K562 (cell line): ENCODE measurements around the gene BMF. TPM values are rescaled to one million over a fixed set of nuclear protein-coding genes. Genes with fewer than 3 reads are reported as not detected.

Experiments
- CSDE1 ChIP-seq, 2 experiments: fragments of 450-650 bp; IDR thresholded peaks; 2 replicates each; pipeline ENCODE4 v1.6.1; 2016; ENCODE audit warnings: mild to moderate bottlenecking in 1 of 2
- FOXJ2 ChIP-seq: fragments of 200-800 bp; sonication (Bioruptor generic); IDR thresholded peaks from 2 replicates; pipeline ENCODE4 v1.6.1; 2016; ENCODE audit warnings: missing genetic modification characterization, missing compliant biosample characterization
- FOXK2 ChIP-seq, 2 experiments: fragments of 450-650 bp; IDR thresholded peaks in 1 of 2; conservative IDR thresholded peaks in 1 of 2; 2 replicates each; pipeline ENCODE4 v1.6.1; 2016; ENCODE audit warnings: low read depth in 2 of 2, mild to moderate bottlenecking in 1 of 2
- HLTF ChIP-seq: fragments of 450-650 bp; IDR thresholded peaks from 2 replicates; pipeline ENCODE4 v1.6.1; 2016
- JUND ChIP-seq, 2 experiments: IDR thresholded peaks; 2 replicates in 1 of 2; 3 replicates in 1 of 2; pipeline ENCODE4 v1.6.1; 2011; ENCODE audit warnings: borderline replicate concordance in 2 of 2, low read depth in 2 of 2, low read length in 2 of 2, improper control_type of control experiment in 1 of 2, missing biosample characterization in 1 of 2, missing genetic modification characterization in 1 of 2, missing genetic modification reagents in 1 of 2
- PHF20 ChIP-seq: fragments of 450-650 bp; IDR thresholded peaks from 2 replicates; pipeline ENCODE4 v1.6.1; 2018; ENCODE audit not compliant: partially characterized antibody
- RBBP5 ChIP-seq: fragments of 200-600 bp; sonication (generic); IDR thresholded peaks from 2 replicates; pipeline ENCODE4 v1.6.1; 2012; ENCODE audit warnings: borderline replicate concordance, mild to moderate bottlenecking, low read length, control low read depth, inconsistent platforms; ENCODE audit not compliant: insufficient read depth, poor library complexity, severe bottlenecking
- SP1 ChIP-seq: sonication (generic); formaldehyde crosslinking; IDR thresholded peaks from 2 replicates; pipeline ENCODE4 v1.8.1; 2022; ENCODE audit warnings: mild to moderate bottlenecking, missing genetic modification reagents
- TCFL5 ChIP-seq: fragments of 250-450 bp; sonication (Bioruptor Pico); conservative IDR thresholded peaks from 2 replicates; pipeline ENCODE4 v1.6.1; 2021; ENCODE audit warnings: mild to moderate bottlenecking, moderate library complexity, matching md5 sums
- ZNF3 ChIP-seq: fragments of 250-450 bp; sonication (Bioruptor Pico); IDR thresholded peaks from 2 replicates; pipeline ENCODE4 v1.5.0; 2021; ENCODE audit warnings: mild to moderate bottlenecking, moderate library complexity
- ZNF589 ChIP-seq: fragments of 200-800 bp; sonication (Bioruptor generic); IDR thresholded peaks from 2 replicates; pipeline ENCODE4 v1.6.1; 2016; ENCODE audit warnings: low read depth, missing genetic modification characterization, missing compliant biosample characterization
- polyA plus RNA-seq, 8 experiments: library from polyadenylated mRNA; depleted of rRNA in 4 of 8; stranded (reverse) in 5 of 8; unstranded in 3 of 8; fragments of >200 nt; fragmentation: Nextera tagmentation in 2 of 8; fragmentation: Illumina TruSeq in 1 of 8; extraction: Ambion mirVana in 2 of 8; extraction: Trizol in 1 of 8; gene quantifications; 2 replicates each; pipeline versions ENCODE4 v1.2.1 to v1.2.3, GENCODE V29; 2011 to 2014; ENCODE audit warnings: inconsistent platforms in 1 of 8, missing spikeins in 1 of 8
- total RNA-seq, 7 experiments: library from RNA; depleted of rRNA in 6 of 7; stranded (reverse); fragments of >200 nt in 6 of 7; fragmentation: Illumina TruSeq in 2 of 7; extraction: Trizol in 2 of 7; gene quantifications; 2 replicates each; pipeline versions ENCODE4 v1.2.1 to v1.2.3, GENCODE V29; 2011 to 2021; ENCODE audit warnings: low replicate concordance in 1 of 7
- TF ChIP-seq, protein P1 (sequence below), 2 experiments: fragments of 450-650 bp; conservative IDR thresholded peaks; 2 replicates each; pipeline ENCODE4 v1.6.1; 2017; ENCODE audit warnings: mild to moderate bottlenecking in 2 of 2, moderate library complexity in 2 of 2
- TF ChIP-seq, protein P2 (sequence below): sonication (generic); formaldehyde crosslinking; IDR thresholded peaks from 2 replicates; pipeline ENCODE4 v1.9.0; 2022; ENCODE audit warnings: mild to moderate bottlenecking, missing genetic modification reagents
- TF ChIP-seq, protein P3 (sequence below): sonication (generic); formaldehyde crosslinking; IDR thresholded peaks from 2 replicates; pipeline ENCODE4 v1.8.1; 2023; ENCODE audit warnings: mild to moderate bottlenecking, missing genetic modification reagents
- TF ChIP-seq, protein P4 (sequence below): fragments of 250-450 bp; sonication (Bioruptor Pico); IDR thresholded peaks from 2 replicates; pipeline ENCODE4 v1.9.0; 2021; ENCODE audit warnings: mild to moderate bottlenecking
- TF ChIP-seq, protein P5 (sequence below), 2 experiments: IDR thresholded peaks; 2 replicates each; pipeline ENCODE4 v1.6.1; 2012; ENCODE audit warnings: improper control_type of control experiment in 2 of 2, low read depth in 2 of 2, low read length in 2 of 2, borderline replicate concordance in 1 of 2
- TF ChIP-seq, protein P6 (sequence below), 2 experiments: fragments of 450-650 bp in 1 of 2; sonication (generic) in 1 of 2; formaldehyde crosslinking in 1 of 2; IDR thresholded peaks in 1 of 2; conservative IDR thresholded peaks in 1 of 2; 2 replicates each; pipeline versions ENCODE4 v1.6.1 to v1.8.1; 2016 to 2023; ENCODE audit warnings: mild to moderate bottlenecking in 2 of 2, moderate library complexity in 2 of 2, inconsistent platforms in 1 of 2, missing genetic modification reagents in 1 of 2

Gene BMF
- total and polyA plus RNA-seq, 9 of the 15 experiments (the other 6 are each of a cell fraction or from before 2014, with no cell fraction given), result 0.25 to 0.91 (median 0.59) TPM; not detected in 2

DNA sequence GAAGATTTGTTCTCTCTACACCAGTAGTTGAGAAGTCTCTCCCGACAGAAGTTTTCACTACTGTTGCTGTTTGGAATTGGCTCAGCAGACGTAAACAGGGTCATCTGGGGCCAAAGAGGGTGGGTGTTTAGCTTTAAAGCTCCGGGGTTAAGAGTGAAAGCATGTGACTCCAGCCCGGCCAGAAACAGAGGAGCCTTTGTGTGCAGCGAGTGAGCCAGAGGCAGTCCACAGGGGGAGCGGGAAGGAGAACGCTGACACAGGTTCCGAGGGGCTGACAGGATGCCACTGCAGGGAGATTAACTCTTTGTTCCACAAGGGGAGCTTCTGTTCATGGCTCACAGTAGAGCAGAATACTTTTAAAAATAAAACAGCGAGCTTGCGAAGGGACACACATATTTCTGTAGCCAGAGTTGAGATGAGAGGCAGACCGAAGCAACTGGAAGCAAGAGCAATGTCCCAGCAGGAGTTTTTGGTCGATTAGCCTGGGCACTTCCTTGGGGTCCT, 26.9 kb downstream of the BMF start (continued):
- TF ChIP-seq JUND (IDR thresholded peaks at IDR 0.05; ENCODE audit: borderline replicate concordance, low read depth, low read length) (no peak), JUND (tag; IDR thresholded peaks at IDR 0.05; ENCODE audit: borderline replicate concordance, low read depth, low read length) (peak; percentile 32; the same call in 1 of the 3 replicates), ZNF589 (0 out of 2 replicates have a peak, but pooled peaks have one; percentile 58), RBBP5 (peak; percentile 70), FOXJ2 (tag) (peak; percentile 98), PHF20 (no peak), SP1 (no peak), TCFL5 (CRISPR knock-in tag) (no peak), FOXK2 (conservative IDR thresholded peaks at IDR 0.05 in 1 of 2, IDR thresholded peaks at IDR 0.05 in 1 of 2; ENCODE audit: low read depth in 2 of 2) (peak; percentile 94), HLTF (no peak), ZNF3 (CRISPR knock-in tag) (no peak), CSDE1 (IDR thresholded peaks at IDR 0.05) (no peak)
- TF ChIP-seq, protein P1, sequence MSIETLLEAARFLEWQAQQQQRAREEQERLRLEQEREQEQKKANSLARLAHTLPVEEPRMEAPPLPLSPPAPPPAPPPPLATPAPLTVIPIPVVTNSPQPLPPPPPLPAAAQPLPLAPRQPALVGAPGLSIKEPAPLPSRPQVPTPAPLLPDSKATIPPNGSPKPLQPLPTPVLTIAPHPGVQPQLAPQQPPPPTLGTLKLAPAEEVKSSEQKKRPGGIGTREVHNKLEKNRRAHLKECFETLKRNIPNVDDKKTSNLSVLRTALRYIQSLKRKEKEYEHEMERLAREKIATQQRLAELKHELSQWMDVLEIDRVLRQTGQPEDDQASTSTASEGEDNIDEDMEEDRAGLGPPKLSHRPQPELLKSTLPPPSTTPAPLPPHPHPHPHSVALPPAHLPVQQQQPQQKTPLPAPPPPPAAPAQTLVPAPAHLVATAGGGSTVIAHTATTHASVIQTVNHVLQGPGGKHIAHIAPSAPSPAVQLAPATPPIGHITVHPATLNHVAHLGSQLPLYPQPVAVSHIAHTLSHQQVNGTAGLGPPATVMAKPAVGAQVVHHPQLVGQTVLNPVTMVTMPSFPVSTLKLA (conservative IDR thresholded peaks at IDR 0.05), result peak in 1 of 2 experiments; percentile 64; a peak in 2 of 4 replicates
- TF ChIP-seq, protein P2, sequence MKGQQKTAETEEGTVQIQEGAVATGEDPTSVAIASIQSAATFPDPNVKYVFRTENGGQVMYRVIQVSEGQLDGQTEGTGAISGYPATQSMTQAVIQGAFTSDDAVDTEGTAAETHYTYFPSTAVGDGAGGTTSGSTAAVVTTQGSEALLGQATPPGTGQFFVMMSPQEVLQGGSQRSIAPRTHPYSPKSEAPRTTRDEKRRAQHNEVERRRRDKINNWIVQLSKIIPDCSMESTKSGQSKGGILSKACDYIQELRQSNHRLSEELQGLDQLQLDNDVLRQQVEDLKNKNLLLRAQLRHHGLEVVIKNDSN, result peak; percentile 8; the same call in 1 of the 2 replicates
- TF ChIP-seq, protein P3, sequence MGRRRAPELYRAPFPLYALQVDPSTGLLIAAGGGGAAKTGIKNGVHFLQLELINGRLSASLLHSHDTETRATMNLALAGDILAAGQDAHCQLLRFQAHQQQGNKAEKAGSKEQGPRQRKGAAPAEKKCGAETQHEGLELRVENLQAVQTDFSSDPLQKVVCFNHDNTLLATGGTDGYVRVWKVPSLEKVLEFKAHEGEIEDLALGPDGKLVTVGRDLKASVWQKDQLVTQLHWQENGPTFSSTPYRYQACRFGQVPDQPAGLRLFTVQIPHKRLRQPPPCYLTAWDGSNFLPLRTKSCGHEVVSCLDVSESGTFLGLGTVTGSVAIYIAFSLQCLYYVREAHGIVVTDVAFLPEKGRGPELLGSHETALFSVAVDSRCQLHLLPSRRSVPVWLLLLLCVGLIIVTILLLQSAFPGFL (CRISPR knock-in tag), result no peak
- TF ChIP-seq, protein P4, sequence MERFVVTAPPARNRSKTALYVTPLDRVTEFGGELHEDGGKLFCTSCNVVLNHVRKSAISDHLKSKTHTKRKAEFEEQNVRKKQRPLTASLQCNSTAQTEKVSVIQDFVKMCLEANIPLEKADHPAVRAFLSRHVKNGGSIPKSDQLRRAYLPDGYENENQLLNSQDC (CRISPR knock-in tag), result no peak
- TF ChIP-seq, protein P5, sequence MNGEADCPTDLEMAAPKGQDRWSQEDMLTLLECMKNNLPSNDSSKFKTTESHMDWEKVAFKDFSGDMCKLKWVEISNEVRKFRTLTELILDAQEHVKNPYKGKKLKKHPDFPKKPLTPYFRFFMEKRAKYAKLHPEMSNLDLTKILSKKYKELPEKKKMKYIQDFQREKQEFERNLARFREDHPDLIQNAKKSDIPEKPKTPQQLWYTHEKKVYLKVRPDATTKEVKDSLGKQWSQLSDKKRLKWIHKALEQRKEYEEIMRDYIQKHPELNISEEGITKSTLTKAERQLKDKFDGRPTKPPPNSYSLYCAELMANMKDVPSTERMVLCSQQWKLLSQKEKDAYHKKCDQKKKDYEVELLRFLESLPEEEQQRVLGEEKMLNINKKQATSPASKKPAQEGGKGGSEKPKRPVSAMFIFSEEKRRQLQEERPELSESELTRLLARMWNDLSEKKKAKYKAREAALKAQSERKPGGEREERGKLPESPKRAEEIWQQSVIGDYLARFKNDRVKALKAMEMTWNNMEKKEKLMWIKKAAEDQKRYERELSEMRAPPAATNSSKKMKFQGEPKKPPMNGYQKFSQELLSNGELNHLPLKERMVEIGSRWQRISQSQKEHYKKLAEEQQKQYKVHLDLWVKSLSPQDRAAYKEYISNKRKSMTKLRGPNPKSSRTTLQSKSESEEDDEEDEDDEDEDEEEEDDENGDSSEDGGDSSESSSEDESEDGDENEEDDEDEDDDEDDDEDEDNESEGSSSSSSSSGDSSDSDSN (IDR thresholded peaks at IDR 0.05; ENCODE audit: borderline replicate concordance in 1 of 2, low read depth in 2 of 2, low read length in 2 of 2), result 0 out of 4 replicates have a peak, but pooled peaks of 1 of the 2 experiments have one; percentile 37
- TF ChIP-seq, protein P6, sequence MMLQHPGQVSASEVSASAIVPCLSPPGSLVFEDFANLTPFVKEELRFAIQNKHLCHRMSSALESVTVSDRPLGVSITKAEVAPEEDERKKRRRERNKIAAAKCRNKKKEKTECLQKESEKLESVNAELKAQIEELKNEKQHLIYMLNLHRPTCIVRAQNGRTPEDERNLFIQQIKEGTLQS (IDR thresholded peaks at IDR 0.05), result no peak
- TF ChIP-seq, protein P6 (CRISPR knock-in tag; conservative IDR thresholded peaks at IDR 0.05), result no peak
